Cardiac muscle cell (in vitro differentiated cells and primary cell): ENCODE results near the gene DIO2. TPM values are rescaled to one million over a fixed set of nuclear protein-coding genes. Genes with fewer than 3 reads are reported as not detected.

Experiments used
- DNase-seq, 2 donors: peaks; one replicate each; pipeline versions ENCODE4 v3.0.0 to v3.0.0-alpha.2; 2010 to 2017; ENCODE audit warnings: low read depth in 1 of 2, low spot score in 1 of 2
- H3K27ac ChIP-seq: fragments of 200-600 bp; sonication (generic); 2 replicates; pipeline ENCODE4 v1.5.1; 2016
- H3K27me3 ChIP-seq: fragments of 200-600 bp; sonication (generic); 2 replicates; pipeline ENCODE4 v1.6.0; 2016; ENCODE audit warnings: control low read depth
- H3K36me3 ChIP-seq: fragments of 200-600 bp; sonication (generic); 2 replicates; pipeline ENCODE4 v1.5.1; 2016; ENCODE audit warnings: control low read depth
- H3K4me1 ChIP-seq: fragments of 200-600 bp; sonication (generic); 2 replicates; pipeline ENCODE4 v1.8.1; 2017; ENCODE audit warnings: low read depth, mild to moderate bottlenecking, mixed run types
- H3K4me3 ChIP-seq: fragments of 200-600 bp; sonication (generic); 2 replicates; pipeline ENCODE4 v1.5.1; 2016; ENCODE audit warnings: mild to moderate bottlenecking
- H3K9me3 ChIP-seq: fragments of 200-600 bp; sonication (generic); 2 replicates; pipeline ENCODE4 v1.5.1; 2017; ENCODE audit warnings: low read depth, mild to moderate bottlenecking, control low read depth
- CTCF ChIP-seq: IDR thresholded peaks from 2 replicates; pipeline ENCODE4 v1.5.1; 2012; ENCODE audit warnings: low read depth, mild to moderate bottlenecking, low read length
- polyA plus RNA-seq: library from polyadenylated mRNA; unstranded; fragments of >200 nt; fragmentation: Nextera tagmentation; extraction: Ambion mirVana; gene quantifications from 2 replicates; pipeline ENCODE4 v1.2.1, GENCODE V29; 2016
- total RNA-seq: library from RNA; depleted of rRNA; stranded (reverse); fragments of >200 nt; gene quantifications from 2 replicates; pipeline ENCODE4 v1.2.3, GENCODE V29; 2016

Gene DIO2
- total and polyA plus RNA-seq, 2 experiments from 2014 or later = 0.11 to 0.66 TPM

GRCh38 chr14:80167793-80168448, 43.4 kb downstream of the DIO2 start:
- no peak overlapping the region for H3K27ac ChIP-seq
- no peak for DNase-seq
- H3K4me3 ChIP-seq = no peak overlapping the region
- no peak for TF ChIP-seq CTCF
- no peaks in the 10 kb centered on the region for H3K36me3 ChIP-seq
- H3K27me3 ChIP-seq = no peaks in the 10 kb centered on the region
- no peaks in the 10 kb centered on the region for H3K9me3 ChIP-seq
- H3K4me1 ChIP-seq = peaks cover 8% of the 10 kb centered on the region

GRCh38 chr14:80164991-80165721, 46.1 kb downstream of the DIO2 start:
- no peaks in the 10 kb centered on the region for H3K9me3 ChIP-seq
- no peaks in the 10 kb centered on the region for H3K27me3 ChIP-seq
- no peak for DNase-seq
- no peak overlapping the region for H3K27ac ChIP-seq
- H3K36me3 ChIP-seq = no peaks in the 10 kb centered on the region
- H3K4me1 ChIP-seq = peaks cover 8% of the 10 kb centered on the region
- no peak for TF ChIP-seq CTCF
- no peak overlapping the region for H3K4me3 ChIP-seq

- Histone ChIP-seq H3K9me3 (no peaks in the 10 kb centered on the region), H3K4me3 (no peak overlapping the region), H3K27me3 (no peaks in the 10 kb centered on the region), H3K4me1 (no peaks in the 10 kb centered on the region), H3K36me3 (no peaks in the 10 kb centered on the region), H3K27ac (no peak overlapping the region)
- TF ChIP-seq CTCF = no peak
- DNase-seq = no peak
These were observed 58.5 kb downstream of the DIO2 start for GRCh38 chr14:80152763-80153162.

DNA sequence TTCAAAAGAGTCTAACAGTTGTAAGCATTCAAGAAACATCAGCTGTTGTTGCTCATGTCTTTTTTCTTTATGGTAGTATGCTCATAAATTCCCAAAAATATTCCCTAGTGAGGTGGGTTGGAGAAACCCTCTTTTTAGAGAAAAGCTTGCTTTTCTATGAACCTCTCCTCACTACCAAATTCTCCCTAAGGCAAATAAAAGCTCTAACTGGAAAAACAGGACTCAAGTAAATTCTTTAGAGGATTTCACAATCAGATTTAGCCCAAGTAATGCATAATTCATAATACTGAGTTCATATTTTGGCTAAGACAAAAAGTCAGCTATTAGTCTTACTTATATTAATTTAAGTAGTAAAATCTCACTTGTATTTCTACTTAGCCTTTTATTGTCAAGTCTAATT, 59.1 kb downstream of the DIO2 start:
- no peak for TF ChIP-seq CTCF
- no peaks in the 10 kb centered on the region for H3K4me1 ChIP-seq
- no peak overlapping the region for H3K4me3 ChIP-seq

GRCh38 chr14:80150301-80150700, 61.0 kb downstream of the DIO2 start:
- Histone ChIP-seq H3K4me3 (no peak overlapping the region), H3K4me1 (no peaks in the 10 kb centered on the region), H3K9me3 (no peaks in the 10 kb centered on the region), H3K36me3 (no peaks in the 10 kb centered on the region), H3K27ac (no peak overlapping the region), H3K27me3 (no peaks in the 10 kb centered on the region)
- no peak for TF ChIP-seq CTCF
- DNase-seq = no peak

More for the DNA sequence above, 59.1 kb downstream of the DIO2 start:
- H3K27me3 ChIP-seq = no peaks in the 10 kb centered on the region
- H3K27ac ChIP-seq = no peak overlapping the region
- H3K36me3 ChIP-seq = no peaks in the 10 kb centered on the region
- DNase-seq = no peak
- no peaks in the 10 kb centered on the region for H3K9me3 ChIP-seq
